MM.1S (cell line): ENCODE data around the gene CBFA2T2.

Experiments used
- DNase-seq: peaks from one replicate; pipeline ENCODE4 v3.0.0-alpha.2; 2015
- H2AFZ ChIP-seq: fragments of 300-600 bp; sonication (generic); 2 replicates; pipeline ENCODE4 v1.6.0; 2016; ENCODE audit warnings: antibody characterized with exemption, low read length
- H3F3A ChIP-seq: fragments of 300-600 bp; sonication (generic); 2 replicates; pipeline ENCODE4 v1.6.1; 2016; ENCODE audit warnings: mild to moderate bottlenecking, antibody characterized with exemption, low read length, moderate library complexity, mixed read lengths; ENCODE audit not compliant: insufficient read depth
- H3K27ac ChIP-seq: fragments of 300-600 bp; sonication (generic); 2 replicates; pipeline ENCODE4 v1.5.1; 2016; ENCODE audit warnings: mild to moderate bottlenecking, low read length
- H3K27me3 ChIP-seq: fragments of 300-600 bp; sonication (generic); replicated peaks from 2 replicates; pipeline ENCODE4 v1.6.0; 2016; ENCODE audit warnings: low read length; ENCODE audit not compliant: insufficient read depth
- H3K36me3 ChIP-seq: fragments of 300-600 bp; sonication (generic); replicated peaks from 2 replicates; pipeline ENCODE4 v1.6.1; 2016; ENCODE audit warnings: mild to moderate bottlenecking, low read length, mixed read lengths; ENCODE audit not compliant: insufficient read depth
- H3K4me1 ChIP-seq: fragments of 300-600 bp; sonication (generic); 2 replicates; pipeline ENCODE4 v1.6.1; 2016; ENCODE audit warnings: low read length, mixed read lengths
- H3K4me2 ChIP-seq: fragments of 300-600 bp; sonication (generic); 2 replicates; pipeline ENCODE4 v1.6.0; 2016; ENCODE audit warnings: low read depth, low read length
- H3K4me3 ChIP-seq: fragments of 300-600 bp; sonication (generic); 2 replicates; pipeline ENCODE4 v1.5.1; 2016; ENCODE audit warnings: low read length, mixed read lengths
- H3K79me2 ChIP-seq: fragments of 300-600 bp; sonication (generic); 2 replicates; pipeline ENCODE4 v1.6.1; 2016; ENCODE audit warnings: mixed run types, low read length, mixed read lengths
- H3K9ac ChIP-seq: fragments of 300-600 bp; sonication (generic); 2 replicates; pipeline ENCODE4 v1.6.1; 2016; ENCODE audit warnings: low read length, mixed read lengths
- H3K9me2 ChIP-seq: fragments of 300-600 bp; sonication (generic); replicated peaks from 2 replicates; pipeline ENCODE4 v1.6.1; 2016; ENCODE audit warnings: mild to moderate bottlenecking, low read length, mixed read lengths; ENCODE audit not compliant: insufficient read depth
- H3K9me3 ChIP-seq: fragments of 300-600 bp; sonication (generic); replicated peaks from 2 replicates; pipeline ENCODE4 v1.6.1; 2016; ENCODE audit warnings: mild to moderate bottlenecking, low read length, mixed read lengths; ENCODE audit not compliant: insufficient read depth
- H4K20me1 ChIP-seq: fragments of 300-600 bp; sonication (generic); 2 replicates; pipeline ENCODE4 v1.6.1; 2016; ENCODE audit warnings: mild to moderate bottlenecking, low read length, moderate library complexity, mixed read lengths; ENCODE audit not compliant: insufficient read depth
- CTCF ChIP-seq: fragments of 300-600 bp; sonication (generic); IDR thresholded peaks from 2 replicates; pipeline ENCODE4 v1.5.1; 2016; ENCODE audit warnings: antibody characterized with exemption, low read length, mixed read lengths
- EZH2 ChIP-seq: fragments of 300-600 bp; sonication (generic); optimal IDR thresholded peaks from 2 replicates; pipeline ENCODE3; 2017; ENCODE audit warnings: low read depth, mild to moderate bottlenecking, antibody characterized with exemption, low read length, mixed read lengths
- EZH2phosphoT487 ChIP-seq: fragments of 300-600 bp; sonication (generic); IDR thresholded peaks from 2 replicates; pipeline ENCODE4 v1.6.1; 2018; ENCODE audit warnings: antibody characterized with exemption, low read length

Gene CBFA2T2

GRCh38 chr20:33515569-33516216, 25.8 kb downstream of the CBFA2T2 start:
- no peak for DNase-seq
- peaks cover 12% of the 10 kb centered on the region for H3K4me1 ChIP-seq
- H3K36me3 ChIP-seq = no peaks in the 10 kb centered on the region
- no peak overlapping the region for H3K4me2 ChIP-seq
- H2AFZ ChIP-seq = no peak overlapping the region
- H3K79me2 ChIP-seq = peaks cover 50% of the 10 kb centered on the region
- H3K9me3 ChIP-seq = no peaks in the 10 kb centered on the region
- no peaks in the 10 kb centered on the region for H3K27me3 ChIP-seq
- no peak overlapping the region for H3K9ac ChIP-seq
- H3K27ac ChIP-seq = no peak overlapping the region
- TF ChIP-seq EZH2phosphoT487 (no peak), CTCF (peak; percentile 16)
- no peaks in the 10 kb centered on the region for H4K20me1 ChIP-seq
- no peaks in the 10 kb centered on the region for H3K9me2 ChIP-seq
- peaks cover 13% of the 10 kb centered on the region for H3F3A ChIP-seq
- H3K4me3 ChIP-seq = no peak overlapping the region

- no peaks in the 10 kb centered on the region for H3K27me3 ChIP-seq
- peaks cover 13% of the 10 kb centered on the region for H3F3A ChIP-seq
- no peak overlapping the region for H3K4me2 ChIP-seq
- H3K9ac ChIP-seq = no peak overlapping the region
- H4K20me1 ChIP-seq = no peaks in the 10 kb centered on the region
- peaks cover 12% of the 10 kb centered on the region for H3K4me1 ChIP-seq
- H2AFZ ChIP-seq = no peak overlapping the region
- H3K79me2 ChIP-seq = peaks cover 44% of the 10 kb centered on the region
- TF ChIP-seq EZH2 (no peak), CTCF (no peak), EZH2phosphoT487 (no peak)
- H3K9me3 ChIP-seq = no peaks in the 10 kb centered on the region
- no peaks in the 10 kb centered on the region for H3K9me2 ChIP-seq
- no peak overlapping the region for H3K4me3 ChIP-seq
- peak overlapping the region; percentile 18; the same call in 1 of the 2 replicates for H3K27ac ChIP-seq
- no peaks in the 10 kb centered on the region for H3K36me3 ChIP-seq
- peak; percentile 63 for DNase-seq
These were observed 27.0 kb downstream of the CBFA2T2 start for GRCh38 chr20:33516882-33517281.

GRCh38 chr20:33518071-33518470, 28.2 kb downstream of the CBFA2T2 start:
- Histone ChIP-seq H3K4me2 (no peak overlapping the region), H3K9ac (no peak overlapping the region), H3K79me2 (peaks cover 34% of the 10 kb centered on the region), H3K4me3 (no peak overlapping the region), H2AFZ (no peak overlapping the region), H3K27me3 (no peaks in the 10 kb centered on the region), H3K27ac (no peak overlapping the region), H3F3A (peaks cover 13% of the 10 kb centered on the region), H3K9me3 (no peaks in the 10 kb centered on the region), H3K36me3 (no peaks in the 10 kb centered on the region), H3K9me2 (no peaks in the 10 kb centered on the region), H3K4me1 (peaks cover 12% of the 10 kb centered on the region), H4K20me1 (no peaks in the 10 kb centered on the region)
- no peak for TF ChIP-seq CTCF
- no peak for DNase-seq
